ENCODE measurements around the gene CWC25.
A peak's percentile ranks its signal among the peaks of the same experiment; 100 is the strongest.

- peak in 1 of 6 experiments; percentile 10 for TF ChIP-seq CTCF (IDR thresholded peaks at IDR 0.05)
- peak in 1 of 2 donors; percentile 90 for TF ChIP-seq POLR2A (IDR thresholded peaks at IDR 0.05)
Measured at GRCh38 chr17:38824899-38825761, at the start of gene CWC25.

Measured in thyroid gland (tissue), 4 donors.